AG20443 (cell line): ENCODE results near the gene NINL.

Experiments used
- DNase-seq: peaks from one replicate; pipeline ENCODE4 v3.0.0; 2012; ENCODE audit warnings: low spot score, mixed read lengths

The NINL gene

GRCh38 chr20:25499855-25500434 is 85.4 kb downstream of the NINL start:
- no peak for DNase-seq

- DNase-seq, result no peak
Observed at GRCh38 chr20:25499031-25499430, 86.3 kb downstream of the NINL start.

- DNase-seq, result no peak
Observed at GRCh38 chr20:25498280-25498606, 87.1 kb downstream of the NINL start.

GRCh38 chr20:25497586-25498279 is 87.6 kb downstream of the NINL start:
- no peak for DNase-seq

GRCh38 chr20:25496968-25497401 is 88.3 kb downstream of the NINL start:
- DNase-seq, result no peak

GRCh38 chr20:25496165-25496967 is 89.0 kb downstream of the NINL start:
- DNase-seq, result no peak

GRCh38 chr20:25495189-25495824 is 90.0 kb downstream of the NINL start:
- no peak for DNase-seq

GRCh38 chr20:25494506-25495188 is 90.7 kb downstream of the NINL start:
- no peak for DNase-seq

- DNase-seq, result no peak
Observed at GRCh38 chr20:25493748-25494505, 91.4 kb downstream of the NINL start.

- DNase-seq, result no peak
Observed at GRCh38 chr20:25493137-25493536, 92.2 kb downstream of the NINL start.

- no peak for DNase-seq
Observed at GRCh38 chr20:25491446-25492038, 93.8 kb downstream of the NINL start.

- no peak for DNase-seq
Observed at GRCh38 chr20:25490656-25491445, 94.5 kb downstream of the NINL start.

- no peak for DNase-seq
Observed at GRCh38 chr20:25489221-25489871, 96.0 kb downstream of the NINL start.

GRCh38 chr20:25487975-25488374 is 97.4 kb downstream of the NINL start:
- DNase-seq, result no peak

GRCh38 chr20:25487306-25487705 is 98.0 kb downstream of the NINL start:
- DNase-seq, result no peak

GRCh38 chr20:25486377-25486776 is 99.0 kb downstream of the NINL start:
- peak; percentile 59 for DNase-seq

GRCh38 chr20:25485872-25486271 is 99.5 kb downstream of the NINL start:
- no peak for DNase-seq

GRCh38 chr20:25484911-25485511 is 100.3 kb downstream of the NINL start:
- DNase-seq, result no peak

- no peak for DNase-seq
Observed at GRCh38 chr20:25484224-25484846, 101.0 kb downstream of the NINL start.
